ENCODE results near the gene KDM4C.

Gene KDM4C

GRCh38 chr9:6877671-6878161 is 119.9 kb downstream of the KDM4C start:
- no peaks in the 10 kb centered on the region for H3K9me3 Mint-ChIP-seq
- no peak overlapping the region for H3K4me3 Mint-ChIP-seq
- H3K4me1 Mint-ChIP-seq = peaks cover 10% of the 10 kb centered on the region
- no peaks in the 10 kb centered on the region for H3K27me3 Mint-ChIP-seq (ENCODE audit: low read depth, poor library complexity)
- DNase-seq = no peak
- TF ChIP-seq CTCF (IDR thresholded peaks at IDR 0.05) = no peak
- H3K27ac Mint-ChIP-seq = no peak overlapping the region
- no peaks in the 10 kb centered on the region for H3K36me3 Mint-ChIP-seq (ENCODE audit: low read depth)

DNA sequence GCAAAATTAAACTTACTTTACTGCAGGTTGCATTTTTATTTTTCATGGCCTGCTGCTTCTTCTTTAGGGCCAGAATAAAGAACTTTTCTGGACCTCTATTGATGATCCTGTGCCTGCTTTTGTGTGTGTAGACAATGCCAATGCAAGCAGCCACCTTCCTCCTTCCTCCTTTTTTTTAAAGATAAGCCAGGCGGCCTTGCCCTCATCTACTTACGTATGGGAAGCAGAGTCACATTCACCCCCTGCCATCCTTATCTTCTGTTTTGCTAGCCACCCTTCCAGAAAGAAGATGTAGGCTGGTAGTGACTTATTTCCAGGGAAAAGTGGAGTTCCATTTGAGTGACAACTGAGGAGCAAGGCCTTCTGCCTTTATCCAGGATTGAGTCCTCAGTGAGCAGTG is 122.9 kb downstream of the KDM4C start:
- TF ChIP-seq CTCF (IDR thresholded peaks at IDR 0.05) = no peak
- Mint-ChIP-seq H3K36me3 (ENCODE audit: low read depth) (peaks cover 5% of the 10 kb centered on the region), H3K4me1 (peaks cover 4% of the 10 kb centered on the region), H3K4me3 (no peak overlapping the region), H3K27me3 (ENCODE audit: low read depth, poor library complexity) (no peaks in the 10 kb centered on the region), H3K9me3 (no peaks in the 10 kb centered on the region), H3K27ac (no peak overlapping the region)
- DNase-seq = no peak

DNA sequence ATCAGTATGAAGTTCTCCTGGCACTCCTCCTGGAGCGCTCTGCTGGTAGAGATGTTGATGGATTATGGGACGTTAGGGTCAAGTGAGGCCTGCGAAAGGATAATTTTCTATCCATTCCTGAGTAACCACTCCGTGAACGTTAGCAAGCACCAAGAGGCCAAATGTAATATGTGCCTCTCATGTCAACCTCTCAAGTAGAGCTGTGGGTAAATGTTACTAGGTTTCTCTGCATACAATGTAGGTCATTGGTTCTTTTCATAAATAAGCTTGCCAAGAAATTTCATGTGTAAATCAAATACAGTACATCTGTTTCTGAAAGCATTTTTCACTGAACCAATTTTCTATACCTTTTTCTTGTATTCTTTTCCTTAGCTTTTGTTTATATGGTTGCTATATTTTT is 126.3 kb downstream of the KDM4C start:
- Mint-ChIP-seq H3K4me1 (peaks cover 9% of the 10 kb centered on the region), H3K36me3 (ENCODE audit: low read depth) (peaks cover 9% of the 10 kb centered on the region), H3K9me3 (no peaks in the 10 kb centered on the region)

DNA sequence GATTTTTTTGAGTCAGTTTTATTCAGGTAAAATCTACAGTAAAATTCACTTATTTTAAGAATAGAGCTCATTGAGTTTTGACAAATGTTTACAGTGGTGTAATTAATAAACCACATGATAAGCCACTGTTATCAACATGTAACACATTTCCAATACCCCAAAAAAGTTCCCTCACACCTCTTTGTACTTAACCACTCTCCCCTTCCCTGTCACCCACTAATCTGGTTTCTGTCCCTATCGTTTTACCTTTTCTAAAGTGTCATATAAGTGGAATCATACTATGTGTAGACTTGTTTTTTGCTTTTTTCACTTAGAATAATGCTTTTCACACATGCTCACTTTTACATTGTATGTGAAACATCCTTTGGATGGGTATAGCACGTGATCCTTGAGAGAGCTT is 127.2 kb downstream of the KDM4C start:
- H3K9me3 Mint-ChIP-seq = no peaks in the 10 kb centered on the region
- H3K4me1 Mint-ChIP-seq = peaks cover 9% of the 10 kb centered on the region
- peaks cover 9% of the 10 kb centered on the region for H3K36me3 Mint-ChIP-seq (ENCODE audit: low read depth)
- TF ChIP-seq CTCF (IDR thresholded peaks at IDR 0.05) = no peak
- H3K27me3 Mint-ChIP-seq (ENCODE audit: low read depth, poor library complexity) = no peaks in the 10 kb centered on the region
- no peak overlapping the region for H3K27ac Mint-ChIP-seq
- DNase-seq = no peak
- no peak overlapping the region for H3K4me3 Mint-ChIP-seq

More for the DNA sequence above, 126.3 kb downstream of the KDM4C start:
- no peaks in the 10 kb centered on the region for H3K27me3 Mint-ChIP-seq (ENCODE audit: low read depth, poor library complexity)
- no peak overlapping the region for H3K27ac Mint-ChIP-seq
- no peak overlapping the region for H3K4me3 Mint-ChIP-seq
- TF ChIP-seq CTCF (IDR thresholded peaks at IDR 0.05) = no peak
- no peak for DNase-seq

DNA sequence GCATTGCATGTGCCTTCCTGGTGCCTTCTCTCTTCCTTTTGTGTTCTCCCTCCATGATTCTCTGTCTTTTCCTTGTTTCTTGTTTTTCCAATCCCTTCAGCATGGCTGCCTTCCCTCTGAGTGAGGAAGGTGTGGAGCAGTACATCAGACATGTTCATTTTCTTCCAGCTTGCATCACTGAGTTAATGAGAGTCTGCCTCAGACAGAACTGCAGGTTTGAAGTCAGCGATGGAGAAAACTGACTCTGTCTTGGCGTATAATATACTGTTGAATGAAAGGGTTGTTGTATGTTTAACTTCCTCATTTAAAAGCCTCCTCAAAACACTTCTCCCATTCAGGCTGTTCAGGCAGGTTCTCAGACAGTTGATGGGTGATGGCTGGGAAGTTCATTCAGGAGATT is 129.3 kb downstream of the KDM4C start:
- H3K4me1 Mint-ChIP-seq = peaks cover 9% of the 10 kb centered on the region
- no peak overlapping the region for H3K4me3 Mint-ChIP-seq
- no peak for DNase-seq
- H3K36me3 Mint-ChIP-seq (ENCODE audit: low read depth) = peaks cover 9% of the 10 kb centered on the region
- no peaks in the 10 kb centered on the region for H3K27me3 Mint-ChIP-seq (ENCODE audit: low read depth, poor library complexity)
- H3K27ac Mint-ChIP-seq = peak overlapping the region; percentile 32
- H3K9me3 Mint-ChIP-seq = no peaks in the 10 kb centered on the region
- no peak for TF ChIP-seq CTCF (IDR thresholded peaks at IDR 0.05)

DNA sequence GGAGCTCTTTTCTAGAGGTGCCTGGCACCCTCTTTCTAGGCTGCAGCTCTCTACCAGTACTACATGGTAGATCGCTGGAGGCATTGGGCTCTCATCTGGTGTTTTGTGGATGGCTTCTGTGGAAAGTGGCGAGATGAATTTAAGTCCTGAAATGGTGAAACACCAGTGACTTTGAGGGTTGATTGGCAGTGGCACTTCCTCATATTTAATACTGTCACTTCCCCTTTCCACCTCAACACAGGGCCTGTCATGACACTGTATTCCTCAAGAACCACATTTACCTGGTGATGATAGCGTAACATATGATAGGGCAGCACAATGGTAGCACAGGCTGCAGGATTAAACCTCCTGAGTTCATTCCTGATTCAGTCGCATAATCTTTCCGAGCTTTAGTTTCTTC is 132.1 kb downstream of the KDM4C start:
- no peak for DNase-seq
- H3K27ac Mint-ChIP-seq = no peak overlapping the region
- no peak overlapping the region for H3K4me3 Mint-ChIP-seq
- no peaks in the 10 kb centered on the region for H3K9me3 Mint-ChIP-seq
- H3K36me3 Mint-ChIP-seq (ENCODE audit: low read depth) = peaks cover 10% of the 10 kb centered on the region
- no peaks in the 10 kb centered on the region for H3K27me3 Mint-ChIP-seq (ENCODE audit: low read depth, poor library complexity)
- no peak for TF ChIP-seq CTCF (IDR thresholded peaks at IDR 0.05)
- H3K4me1 Mint-ChIP-seq = peaks cover 5% of the 10 kb centered on the region

Data from nephron progenitor cell (in vitro differentiated cells).